ENCODE measurements around the gene LGALS7B. TPM values are rescaled to one million over a fixed set of nuclear protein-coding genes. Genes with fewer than 3 reads are reported as not detected.

The LGALS7B gene
- not detected for total RNA-seq

DNA sequence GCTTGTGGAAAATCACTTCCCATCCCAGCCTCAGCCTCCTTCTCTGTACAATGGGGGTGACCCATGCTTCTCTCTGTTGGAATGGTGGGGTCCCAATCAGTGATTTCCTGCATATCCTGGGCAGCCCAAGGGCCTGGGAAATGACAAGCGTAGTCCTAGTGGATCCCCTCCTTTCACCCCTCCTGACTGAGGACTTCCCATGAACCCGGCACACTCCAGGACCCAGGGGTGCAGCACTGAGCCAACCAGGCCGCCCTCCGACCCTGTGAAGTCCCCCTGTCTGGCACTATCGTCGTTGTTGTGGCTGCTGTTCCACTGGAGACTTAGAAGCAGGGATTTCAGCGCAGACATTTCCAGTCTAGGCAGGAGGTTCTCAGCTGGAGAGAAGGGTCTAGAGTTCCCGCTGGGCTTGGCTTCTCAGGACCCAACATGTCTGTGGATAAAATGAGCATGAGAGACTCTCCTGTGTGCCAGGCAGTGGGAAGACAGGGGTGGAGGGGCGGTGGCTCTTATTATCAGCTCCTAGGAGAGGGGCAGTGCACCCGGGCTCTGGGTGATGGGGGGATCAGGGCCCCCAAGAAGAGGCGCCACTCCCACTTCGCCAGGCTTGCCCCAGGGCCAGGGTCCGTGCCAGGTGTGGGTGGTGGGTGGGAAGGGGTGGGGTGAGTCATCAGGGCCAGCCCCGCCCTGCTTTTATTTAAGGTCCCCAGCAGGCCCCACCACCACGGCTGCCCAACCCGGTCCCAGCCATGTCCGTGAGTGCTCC, at the start of gene LGALS7B:
TSS of gene LGALS7B (plus strand) at position 723 of the 766 bp plus-strand sequence. CDS start at position 750, 27 bp downstream.
- TF ChIP-seq, protein P1, sequence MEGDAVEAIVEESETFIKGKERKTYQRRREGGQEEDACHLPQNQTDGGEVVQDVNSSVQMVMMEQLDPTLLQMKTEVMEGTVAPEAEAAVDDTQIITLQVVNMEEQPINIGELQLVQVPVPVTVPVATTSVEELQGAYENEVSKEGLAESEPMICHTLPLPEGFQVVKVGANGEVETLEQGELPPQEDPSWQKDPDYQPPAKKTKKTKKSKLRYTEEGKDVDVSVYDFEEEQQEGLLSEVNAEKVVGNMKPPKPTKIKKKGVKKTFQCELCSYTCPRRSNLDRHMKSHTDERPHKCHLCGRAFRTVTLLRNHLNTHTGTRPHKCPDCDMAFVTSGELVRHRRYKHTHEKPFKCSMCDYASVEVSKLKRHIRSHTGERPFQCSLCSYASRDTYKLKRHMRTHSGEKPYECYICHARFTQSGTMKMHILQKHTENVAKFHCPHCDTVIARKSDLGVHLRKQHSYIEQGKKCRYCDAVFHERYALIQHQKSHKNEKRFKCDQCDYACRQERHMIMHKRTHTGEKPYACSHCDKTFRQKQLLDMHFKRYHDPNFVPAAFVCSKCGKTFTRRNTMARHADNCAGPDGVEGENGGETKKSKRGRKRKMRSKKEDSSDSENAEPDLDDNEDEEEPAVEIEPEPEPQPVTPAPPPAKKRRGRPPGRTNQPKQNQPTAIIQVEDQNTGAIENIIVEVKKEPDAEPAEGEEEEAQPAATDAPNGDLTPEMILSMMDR (IDR thresholded peaks at IDR 0.05; ENCODE audit: low read depth) = no peak

DNA sequence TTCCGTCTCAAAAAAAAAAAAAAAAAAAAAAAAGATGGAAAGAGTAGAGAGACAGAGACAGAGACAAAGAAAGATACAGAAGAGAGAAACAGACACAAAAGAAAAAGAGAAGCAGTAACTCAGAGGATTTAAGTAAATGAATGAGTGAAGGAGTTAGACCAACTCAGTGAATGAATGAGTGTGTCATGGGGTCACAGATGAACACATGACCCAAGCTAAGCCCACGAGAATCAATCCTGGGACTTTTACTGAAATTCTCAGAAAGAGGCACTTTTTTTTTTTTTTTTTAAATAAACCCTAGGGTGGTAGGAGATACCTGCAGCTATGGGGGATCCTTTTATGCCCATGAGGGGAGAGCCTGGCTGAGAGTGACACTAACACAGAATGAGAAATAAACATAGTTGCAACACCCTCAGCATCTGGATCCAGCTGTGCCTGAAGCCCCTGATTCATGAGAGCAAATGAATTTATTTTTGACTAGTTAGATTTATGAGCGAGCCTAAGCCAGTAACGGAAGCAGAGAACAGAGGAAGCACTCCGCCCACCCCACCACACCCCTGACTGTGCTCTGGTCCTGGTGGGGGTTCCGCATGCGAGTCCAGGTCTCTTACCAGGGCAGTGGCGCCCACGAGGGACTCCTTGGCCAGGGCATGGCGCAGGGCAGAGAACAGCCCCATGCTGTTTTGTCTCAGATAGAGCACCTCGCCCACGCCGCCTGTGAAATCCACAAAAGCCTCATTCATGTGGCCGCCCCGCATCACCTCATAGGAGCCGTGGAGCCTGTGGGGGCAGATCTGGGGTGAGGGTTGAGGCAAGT, 49.4 kb upstream of the LGALS7B start:
- TF ChIP-seq, protein P1 (IDR thresholded peaks at IDR 0.05; ENCODE audit: low read depth) = no peak

DNA sequence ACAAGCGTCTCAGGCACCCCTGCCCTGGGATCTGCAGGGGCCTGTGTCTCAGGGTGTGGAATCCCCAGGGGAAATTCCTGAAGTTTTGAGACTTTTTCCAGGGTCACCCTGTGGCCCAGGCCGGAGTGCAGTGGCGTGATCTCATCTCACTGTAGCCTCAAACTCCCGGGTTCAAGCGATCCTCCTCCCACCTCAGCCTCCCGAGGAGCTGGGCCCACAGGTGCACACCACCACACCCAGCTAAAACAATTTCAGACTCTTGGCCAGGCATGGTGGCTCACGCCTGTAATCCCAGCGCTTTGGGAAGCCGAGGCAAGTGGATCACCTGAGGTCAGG, 48.8 kb upstream of the LGALS7B start:
- TF ChIP-seq, protein P1 (IDR thresholded peaks at IDR 0.05; ENCODE audit: low read depth) = no peak

DNA sequence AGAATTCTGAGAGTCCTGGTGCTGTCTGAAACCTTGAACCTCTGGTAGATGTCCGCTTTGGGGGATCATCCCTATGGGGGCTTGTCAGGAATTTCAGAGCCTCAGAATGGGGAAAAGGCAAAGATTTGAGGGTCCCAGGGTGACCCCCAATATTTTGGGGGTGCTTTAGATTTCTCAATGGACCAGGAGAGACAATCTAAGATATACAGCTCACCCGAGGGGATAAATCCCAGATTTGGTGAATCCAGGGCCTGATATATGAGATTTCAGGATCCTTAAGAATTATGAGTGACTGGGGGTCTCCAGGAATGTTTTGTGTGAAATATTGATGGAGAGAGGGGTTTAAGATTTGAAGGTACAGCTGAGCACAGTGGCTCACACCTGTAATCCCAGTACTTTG, 48.1 kb upstream of the LGALS7B start:
- TF ChIP-seq, protein P1 (IDR thresholded peaks at IDR 0.05; ENCODE audit: low read depth) = no peak

DNA sequence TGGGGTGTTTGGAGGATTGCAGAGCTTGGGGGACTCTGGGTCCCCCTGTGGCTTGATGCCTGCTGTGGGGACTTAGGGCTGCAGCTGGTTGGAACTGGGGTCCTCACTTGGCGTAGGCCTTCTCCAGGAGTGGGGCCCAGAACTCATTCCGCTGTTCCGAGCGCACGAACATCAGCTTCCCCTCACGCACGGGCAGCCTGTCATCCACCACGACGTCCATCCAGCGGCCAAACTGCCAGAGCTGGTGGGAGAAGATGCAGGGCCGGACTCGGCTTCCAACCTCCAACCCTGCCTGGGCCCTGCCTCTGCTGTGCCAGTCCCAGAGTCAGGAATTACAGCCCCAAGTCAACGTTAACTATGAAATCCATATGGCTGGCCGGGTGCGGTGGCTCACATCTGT, 47.3 kb upstream of the LGALS7B start:
- TF ChIP-seq, protein P1 (IDR thresholded peaks at IDR 0.05; ENCODE audit: low read depth) = no peak

DNA sequence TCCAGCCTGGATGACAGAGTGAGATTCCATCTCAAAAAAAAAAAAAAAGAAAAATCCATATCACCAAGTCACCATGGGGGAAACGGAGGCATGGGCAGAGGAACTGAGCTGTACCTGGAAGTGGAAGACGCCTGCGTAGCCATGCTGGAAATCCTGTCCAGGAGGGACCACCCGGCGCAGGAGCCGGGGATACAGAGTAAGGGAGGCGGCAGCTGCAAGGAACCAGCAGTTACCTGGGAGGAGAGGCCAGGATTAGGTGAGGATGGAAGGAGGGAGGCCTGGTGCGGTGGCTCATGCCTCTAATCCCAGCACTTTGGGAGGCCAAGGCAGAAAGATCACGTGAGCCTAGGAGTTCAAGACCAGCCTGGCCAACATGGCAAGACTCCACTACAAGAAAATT, 46.7 kb upstream of the LGALS7B start:
- TF ChIP-seq, protein P1 (IDR thresholded peaks at IDR 0.05; ENCODE audit: low read depth) = no peak

DNA sequence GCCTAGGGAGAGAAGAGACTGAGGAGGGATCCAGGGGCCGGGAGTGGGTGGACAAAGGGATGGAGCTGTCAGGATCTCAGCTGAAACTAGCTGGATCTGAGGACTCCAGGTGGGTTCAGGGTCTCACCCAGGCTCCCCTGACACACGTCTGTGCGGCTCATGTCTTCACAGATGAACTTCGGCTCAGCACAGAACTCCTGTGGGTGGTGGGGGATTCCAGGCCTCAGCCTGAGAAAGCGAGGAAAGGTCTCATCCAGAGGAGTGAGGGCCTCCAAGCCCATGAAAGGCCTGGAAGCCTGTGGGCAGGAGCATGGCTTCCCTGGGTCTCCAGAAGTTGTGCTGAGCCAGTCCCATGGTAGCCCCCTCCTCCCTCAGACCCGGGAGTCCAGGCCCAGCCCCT, 46.1 kb upstream of the LGALS7B start:
- TF ChIP-seq, protein P1 (IDR thresholded peaks at IDR 0.05; ENCODE audit: low read depth) = no peak

All from subcutaneous adipose tissue (tissue), 4 donors.